Stimulated activated CD4-positive, alpha-beta T cell treated with anti-CD3 and anti-CD28 coated beads, Interleukin-4, amount 100 ng/mL, for 1 hour (primary cell): ENCODE measurements around the gene VPS4A.
"Not testable (repeated sequence)": the region's sequence is repeated elsewhere in the genome, so short reads cannot be mapped to it uniquely, and the experiment has no call there.

Source experiments
- DNase-seq: peaks from one replicate; pipeline ENCODE4 v3.0.0-alpha.2; 2020

The VPS4A gene

DNA sequence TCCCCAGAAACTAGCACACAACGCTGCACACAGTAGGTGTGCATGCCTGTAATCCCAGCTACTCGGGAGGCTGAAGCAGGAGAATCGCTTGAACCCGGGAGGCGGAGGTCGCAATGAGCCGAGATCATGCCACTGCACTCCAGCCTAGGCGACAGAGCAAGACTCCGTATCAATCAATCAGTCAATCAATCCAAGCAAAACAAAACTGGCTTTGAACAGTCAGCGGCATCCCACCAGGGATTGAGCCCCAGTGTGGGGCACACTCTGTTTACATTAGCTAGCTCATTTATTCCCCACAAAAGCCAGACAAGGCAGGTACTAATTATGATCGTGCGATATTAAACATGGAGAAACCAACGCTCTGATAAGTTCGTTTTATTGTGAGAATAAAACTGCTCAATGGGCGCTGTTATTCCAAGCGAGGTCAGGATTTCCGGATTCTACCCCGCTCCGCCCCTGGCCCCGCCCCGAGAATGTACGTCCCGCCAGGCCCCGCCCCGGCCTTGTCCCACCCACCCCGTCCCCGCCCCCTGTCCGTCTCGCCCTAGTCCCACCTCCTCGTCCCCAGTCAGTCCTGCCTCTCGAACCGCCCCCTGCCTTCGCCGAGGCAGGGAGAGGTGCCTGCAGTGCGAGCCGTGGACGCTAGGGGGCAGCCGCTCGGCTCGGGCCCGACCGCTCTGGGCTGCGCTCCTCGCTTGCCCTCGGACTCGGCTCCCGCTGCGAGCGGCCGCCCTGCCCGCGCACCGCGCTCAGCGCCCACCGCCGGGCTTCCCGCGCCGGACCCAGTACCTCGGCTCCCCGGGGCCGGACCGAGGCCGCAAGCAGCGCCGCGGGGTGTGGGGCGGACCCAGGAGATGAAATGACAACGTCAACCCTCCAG is at the start of gene VPS4A:
VPS4A (plus strand) TSS at position 698 of the 880 bp plus-strand sequence; CDS start at position 860, 162 bp downstream.
- DNase-seq, result peak; percentile 98

DNA sequence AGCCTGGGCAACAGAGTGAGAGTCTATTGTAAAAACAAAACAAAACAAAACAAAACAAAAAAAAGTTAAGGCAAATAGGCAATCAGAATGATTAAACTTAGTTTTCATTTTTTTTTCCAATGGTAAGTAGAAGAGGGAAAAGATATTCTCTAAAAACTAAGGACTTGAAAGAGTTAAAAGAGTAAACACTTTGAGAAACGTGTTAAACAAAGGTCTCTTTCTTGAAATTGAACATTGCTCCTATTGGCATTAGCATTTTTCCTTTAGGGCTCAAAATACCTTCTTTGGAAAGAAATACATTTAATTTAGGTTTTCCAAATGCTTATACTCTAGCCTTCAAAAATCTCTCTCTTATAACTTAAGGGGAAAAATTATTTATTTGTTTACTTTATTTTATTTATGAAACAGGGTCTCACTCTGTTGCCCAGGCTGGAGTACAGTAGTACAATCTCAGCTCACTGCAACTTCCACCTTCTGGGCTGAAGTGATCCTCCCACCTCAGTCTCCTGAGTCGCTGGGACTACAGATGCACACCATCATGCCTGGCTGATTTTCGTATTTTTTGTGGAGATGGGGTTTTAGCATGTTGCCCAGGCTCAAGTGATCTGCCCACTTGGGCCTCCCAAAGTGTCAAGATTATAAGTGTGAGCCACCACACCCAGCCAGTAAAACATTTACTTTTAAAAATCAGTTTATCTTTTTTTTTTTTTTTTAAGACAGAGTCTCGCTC is 44.7 kb upstream of the VPS4A start:
- no peak for DNase-seq

- no peak for DNase-seq
Measured at GRCh38 chr16:69267633-69268032, 43.5 kb upstream of the VPS4A start.

GRCh38 chr16:69270395-69270794 is 40.8 kb upstream of the VPS4A start:
- no peak for DNase-seq

DNA sequence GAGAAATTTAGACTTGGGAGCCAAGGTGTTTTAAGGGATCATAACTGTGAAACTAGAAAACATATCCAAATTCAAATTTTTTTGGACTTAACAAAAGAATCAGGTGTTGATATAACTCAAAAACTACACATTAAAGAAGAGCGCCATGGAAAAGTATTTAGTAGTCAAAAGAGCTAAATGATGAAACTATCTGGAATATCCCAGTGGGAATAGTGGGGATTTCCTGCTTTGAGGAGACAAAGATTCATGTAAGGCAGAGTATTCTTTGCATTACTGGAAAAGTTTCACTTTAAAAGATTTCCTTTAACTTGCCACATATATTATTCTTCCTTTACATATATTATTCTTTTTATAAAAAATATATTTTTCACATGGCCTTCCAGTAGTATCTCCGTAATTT is 40.3 kb upstream of the VPS4A start:
- no peak for DNase-seq

DNA sequence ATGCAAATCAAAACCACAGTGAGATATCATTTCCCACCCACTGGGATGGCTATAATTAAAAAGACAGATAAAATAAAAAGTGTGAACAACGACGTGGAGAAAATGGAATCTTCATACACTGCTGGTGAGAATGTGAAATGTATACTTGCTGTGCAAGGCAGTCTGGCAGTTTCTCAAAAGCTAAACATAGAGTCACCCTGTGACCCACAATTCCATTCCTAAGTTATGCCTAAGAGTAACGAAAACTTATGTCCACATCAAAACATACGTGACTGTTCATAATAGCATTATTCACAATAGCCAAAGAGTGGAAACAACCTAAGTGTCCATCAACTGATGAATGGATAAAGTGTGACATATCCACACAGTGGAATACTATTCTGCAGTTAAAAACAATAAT is 38.1 kb upstream of the VPS4A start:
- no peak for DNase-seq

- no peak for DNase-seq
Measured at GRCh38 chr16:69274699-69275235, 36.4 kb upstream of the VPS4A start.

- DNase-seq, result no peak
Measured at GRCh38 chr16:69276148-69277115, 34.7 kb upstream of the VPS4A start.

DNA sequence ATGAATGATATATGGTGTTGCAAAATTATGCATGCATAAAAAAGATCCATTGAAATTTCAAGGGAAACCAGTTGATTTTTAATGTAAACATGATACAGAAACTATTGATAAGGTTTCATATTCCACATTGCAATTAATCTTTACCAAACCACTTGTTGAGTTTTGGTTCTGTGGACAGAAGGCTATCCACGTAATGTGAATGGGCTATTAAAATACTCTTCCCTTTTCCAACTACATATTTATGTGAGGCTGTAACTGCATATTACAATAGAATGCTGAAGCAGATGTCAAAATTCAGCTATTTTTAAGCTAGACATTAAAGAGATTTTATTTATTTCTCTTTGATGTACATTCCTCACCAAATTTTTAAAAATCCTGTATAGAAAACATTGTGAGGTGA is 33.7 kb upstream of the VPS4A start:
- no peak for DNase-seq

DNA sequence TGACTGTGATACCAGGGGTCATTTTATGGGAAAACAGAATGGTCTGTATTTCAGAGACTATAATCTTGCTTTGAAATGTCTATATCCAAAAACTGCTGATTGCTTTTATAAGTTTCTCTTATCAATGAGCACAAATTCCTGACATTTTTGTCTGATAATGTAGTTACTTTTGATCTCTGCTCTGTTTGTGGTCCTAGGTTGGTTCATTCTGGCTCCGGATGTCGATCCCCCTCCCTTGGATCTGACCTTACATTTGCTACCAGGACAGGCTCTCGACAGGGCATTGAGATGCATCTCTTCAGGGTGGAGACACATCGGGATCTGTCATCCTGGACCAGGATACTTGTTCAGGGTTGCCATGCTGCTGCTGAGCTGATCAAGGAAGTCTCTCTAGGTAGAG is 27.3 kb upstream of the VPS4A start:
- DNase-seq, result no peak

- no peak for DNase-seq
Measured at GRCh38 chr16:69285240-69285639, 25.9 kb upstream of the VPS4A start.

DNA sequence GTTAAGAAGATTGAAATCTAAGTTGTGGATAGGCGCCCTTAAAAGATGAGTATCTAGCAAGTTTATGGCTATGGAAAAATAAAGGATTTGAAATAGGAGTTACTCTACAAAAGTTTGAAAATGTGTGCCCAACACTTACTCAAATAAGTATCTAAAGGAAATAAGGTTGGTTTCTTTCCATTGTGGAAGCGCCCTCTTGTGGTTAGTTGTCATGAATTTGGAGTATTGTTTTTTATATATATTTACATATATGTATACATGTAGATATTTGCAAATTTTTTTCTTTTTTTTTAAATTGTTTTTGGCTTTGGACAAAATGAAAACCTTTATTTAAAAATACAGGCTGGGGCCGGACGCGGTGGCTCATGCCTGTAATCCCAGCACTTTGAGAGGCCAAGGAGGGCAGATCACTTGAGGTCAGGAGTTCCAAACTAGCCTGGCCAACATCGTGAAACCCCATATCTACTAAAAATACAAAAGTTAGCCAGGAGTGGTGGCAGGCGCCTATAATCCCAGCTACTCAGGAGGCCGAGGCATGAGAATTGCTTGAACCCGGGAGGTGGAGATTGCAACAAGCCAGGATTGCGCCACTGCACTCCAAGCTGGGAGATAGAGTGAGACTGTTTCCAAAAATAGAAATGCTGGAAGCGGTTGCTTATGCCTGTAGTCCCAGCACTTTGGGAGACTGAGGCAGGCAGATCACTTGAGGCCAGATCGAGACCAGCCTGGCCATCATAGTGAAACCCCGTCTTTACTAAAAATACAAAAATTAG is 24.0 kb upstream of the VPS4A start:
- DNase-seq, result no peak

DNA sequence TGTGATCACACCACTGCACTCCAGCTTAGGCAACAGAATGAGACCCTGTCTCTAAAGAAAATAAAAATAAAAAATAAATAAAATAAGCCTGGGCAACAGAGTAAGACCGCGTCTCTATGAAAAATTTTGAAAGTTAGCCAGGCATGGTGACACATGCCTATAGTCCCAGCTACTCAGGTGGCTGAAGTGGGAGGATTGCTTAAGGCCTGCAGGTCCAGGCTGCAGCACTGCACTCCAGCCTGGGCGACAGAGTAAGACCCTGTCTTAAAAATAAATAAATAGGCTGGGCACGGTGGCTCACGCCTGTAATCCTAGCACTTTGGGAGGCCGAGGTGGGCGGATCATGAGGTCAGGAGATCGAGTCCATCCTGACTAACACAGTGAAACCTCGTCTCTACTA is 19.5 kb upstream of the VPS4A start:
- DNase-seq, result not testable (repeated sequence)

DNA sequence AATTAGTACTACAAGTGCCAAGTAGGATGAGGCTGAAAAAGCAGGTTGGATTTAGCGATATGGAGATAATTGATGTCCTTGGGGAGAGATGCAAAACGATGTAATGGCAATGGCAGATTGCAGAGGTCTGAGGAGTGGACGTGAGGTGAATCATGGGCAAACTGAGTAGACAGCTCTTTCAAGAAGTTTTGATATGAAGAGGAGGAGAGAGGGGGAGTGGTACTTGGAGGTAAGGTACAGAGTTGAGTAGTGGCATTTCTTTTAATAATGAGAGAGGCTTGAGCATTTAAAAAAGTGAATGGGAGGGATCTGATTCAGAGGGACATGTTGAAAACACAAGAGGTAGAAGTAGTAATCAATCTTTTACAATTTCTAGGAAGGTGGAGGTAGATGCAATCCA is 17.7 kb upstream of the VPS4A start:
- no peak for DNase-seq

DNA sequence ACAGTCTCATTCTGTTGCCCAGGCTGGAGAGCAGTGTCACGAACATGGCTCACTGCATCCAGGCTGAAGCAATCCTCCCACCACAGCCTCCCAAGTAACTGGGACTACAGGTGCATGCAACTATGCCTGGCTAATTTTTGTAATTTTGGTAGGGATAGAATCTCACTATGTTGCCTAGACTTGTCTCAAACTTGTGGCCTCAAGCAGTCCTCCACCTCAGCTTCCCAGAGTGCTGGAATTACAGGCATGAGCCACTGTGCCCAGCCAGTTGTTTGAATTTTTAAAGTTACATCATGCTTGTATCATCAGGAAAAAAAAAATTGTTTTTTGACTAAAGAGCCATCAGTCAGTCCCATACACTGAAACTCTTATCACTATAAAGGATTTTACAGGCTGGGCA is 17.1 kb upstream of the VPS4A start:
- DNase-seq, result no peak

DNA sequence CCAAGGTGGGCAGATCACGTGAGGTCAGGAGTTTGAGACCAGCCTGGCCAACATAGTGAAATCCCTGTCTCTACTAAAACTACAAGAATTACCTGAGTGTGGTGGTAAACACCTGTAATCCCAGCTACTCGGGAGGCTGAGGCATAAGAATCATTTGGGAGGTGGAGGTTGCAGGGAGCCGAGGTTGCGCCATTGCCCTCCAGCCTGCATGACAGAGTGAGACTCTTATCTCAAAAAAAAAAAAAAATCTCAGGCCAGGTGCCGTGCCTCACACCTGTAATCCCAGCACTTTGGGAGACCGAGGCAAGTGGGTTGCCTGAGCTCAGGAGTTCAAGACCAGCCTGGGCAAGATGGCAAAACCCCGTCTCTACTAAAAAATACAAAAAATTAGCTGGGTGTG is 14.4 kb upstream of the VPS4A start:
- not testable (repeated sequence) for DNase-seq

- DNase-seq, result no peak
Measured at GRCh38 chr16:69298261-69298660, 12.9 kb upstream of the VPS4A start.

GRCh38 chr16:69301187-69301586 is 10.0 kb upstream of the VPS4A start:
- DNase-seq, result no peak

DNA sequence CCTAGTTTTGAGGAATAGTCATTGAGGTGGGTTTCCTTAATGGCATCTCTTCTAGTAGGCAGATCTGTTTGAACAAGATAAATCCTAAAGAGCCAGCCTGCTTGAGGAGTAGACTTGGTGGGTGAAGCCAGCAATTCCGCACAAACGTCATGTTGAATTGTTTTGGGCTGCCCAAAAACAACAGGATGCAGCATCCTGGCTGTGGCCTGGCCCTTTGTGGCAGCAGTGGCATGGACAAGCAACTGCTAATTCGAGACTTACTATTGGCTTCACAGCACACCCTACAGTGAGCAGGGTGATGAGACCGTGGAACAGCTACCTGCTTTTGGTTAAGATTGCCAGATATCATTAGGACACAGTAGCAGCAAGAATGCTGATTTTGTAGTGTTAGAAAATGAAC is 9.3 kb upstream of the VPS4A start:
- no peak for DNase-seq

DNA sequence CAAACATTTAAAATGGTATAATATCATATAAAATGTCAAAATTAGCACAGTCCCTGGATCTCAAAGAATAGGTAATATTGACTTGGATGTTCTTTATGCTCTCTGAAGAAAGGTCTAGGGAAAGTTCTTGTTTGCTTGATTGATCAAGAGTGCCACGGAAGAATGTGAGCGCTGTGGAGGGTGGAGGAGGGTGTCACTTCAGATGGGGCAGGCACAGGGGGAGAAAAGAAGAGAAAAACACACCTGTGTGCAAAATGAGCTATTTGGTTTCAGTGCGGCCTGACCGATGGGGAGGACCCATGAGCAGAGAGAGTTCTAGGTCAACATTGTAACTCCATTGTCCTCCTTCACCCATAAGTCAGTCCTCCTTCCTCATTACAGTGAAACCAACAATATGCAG is 8.8 kb upstream of the VPS4A start:
- no peak for DNase-seq

DNA sequence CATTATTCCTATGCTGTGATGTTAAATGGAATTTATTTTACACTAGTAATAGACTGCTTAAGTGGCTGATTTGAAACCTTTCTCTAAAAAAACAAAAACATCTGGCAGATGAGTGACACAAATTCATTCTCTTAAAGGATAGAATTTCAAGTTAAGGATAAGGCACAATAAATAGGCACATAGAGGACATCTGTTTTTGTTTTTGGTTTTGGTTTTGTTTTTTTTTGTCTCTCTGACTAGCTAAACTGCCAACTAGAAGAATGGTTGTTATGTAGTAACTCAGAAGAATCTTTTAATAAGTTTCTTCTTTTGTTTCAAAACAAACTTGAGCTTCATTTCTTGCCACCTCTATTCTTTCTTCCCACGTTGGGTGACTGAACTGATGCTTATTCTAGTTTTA is 5.1 kb upstream of the VPS4A start:
- no peak for DNase-seq

DNA sequence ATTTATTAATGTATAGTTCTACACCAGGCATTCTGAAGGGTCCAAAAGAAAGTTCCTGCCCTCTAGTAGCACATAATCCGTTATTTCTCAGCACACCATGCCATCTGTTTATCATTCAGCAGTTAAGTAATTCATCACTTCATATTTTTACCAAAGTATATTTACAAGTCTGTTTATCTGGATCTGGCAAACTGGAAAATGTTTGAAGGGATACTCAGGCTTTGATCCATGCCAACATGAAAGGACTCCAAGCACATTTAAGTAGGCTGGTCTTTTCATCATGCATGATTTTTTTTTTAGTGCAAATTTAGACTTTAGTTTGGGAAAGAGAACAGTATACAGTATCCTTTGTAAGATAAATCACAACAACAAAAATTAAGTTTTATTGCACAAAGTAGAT is 4.1 kb upstream of the VPS4A start:
- DNase-seq, result no peak
